ENCODE data around the gene ESCO1. TPM values are rescaled to one million over a fixed set of nuclear protein-coding genes. Genes with fewer than 3 reads are reported as not detected.
A peak's percentile ranks its signal among the peaks of the same experiment; 100 is the strongest.

The ESCO1 gene
- total and polyA plus RNA-seq, 8 donors = 11.3 to 25.1 (median 21.3) TPM

DNA sequence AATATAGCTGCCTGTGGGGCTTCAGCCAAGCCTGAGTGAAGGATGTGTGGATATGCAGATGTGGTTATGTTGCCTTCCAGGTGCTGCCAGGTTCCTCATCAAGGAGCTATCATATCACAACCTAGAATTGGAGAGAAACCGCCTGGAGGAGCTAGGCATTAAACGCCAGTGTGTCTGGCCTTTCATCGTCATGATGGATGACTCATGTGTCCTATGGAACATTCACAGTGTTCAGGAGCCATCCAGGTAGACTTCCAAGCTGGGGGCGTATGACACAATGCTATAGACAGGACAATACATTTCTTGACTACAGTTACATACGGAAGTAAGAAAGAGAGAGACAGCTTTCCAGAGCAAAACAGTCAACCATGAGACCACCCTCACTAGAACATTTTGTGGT, 86.8 kb downstream of the ESCO1 start:
- no peaks in the 10 kb centered on the region for H3K27me3 ChIP-seq
- H3K27ac ChIP-seq = no peak overlapping the region
- TF ChIP-seq, protein P1, sequence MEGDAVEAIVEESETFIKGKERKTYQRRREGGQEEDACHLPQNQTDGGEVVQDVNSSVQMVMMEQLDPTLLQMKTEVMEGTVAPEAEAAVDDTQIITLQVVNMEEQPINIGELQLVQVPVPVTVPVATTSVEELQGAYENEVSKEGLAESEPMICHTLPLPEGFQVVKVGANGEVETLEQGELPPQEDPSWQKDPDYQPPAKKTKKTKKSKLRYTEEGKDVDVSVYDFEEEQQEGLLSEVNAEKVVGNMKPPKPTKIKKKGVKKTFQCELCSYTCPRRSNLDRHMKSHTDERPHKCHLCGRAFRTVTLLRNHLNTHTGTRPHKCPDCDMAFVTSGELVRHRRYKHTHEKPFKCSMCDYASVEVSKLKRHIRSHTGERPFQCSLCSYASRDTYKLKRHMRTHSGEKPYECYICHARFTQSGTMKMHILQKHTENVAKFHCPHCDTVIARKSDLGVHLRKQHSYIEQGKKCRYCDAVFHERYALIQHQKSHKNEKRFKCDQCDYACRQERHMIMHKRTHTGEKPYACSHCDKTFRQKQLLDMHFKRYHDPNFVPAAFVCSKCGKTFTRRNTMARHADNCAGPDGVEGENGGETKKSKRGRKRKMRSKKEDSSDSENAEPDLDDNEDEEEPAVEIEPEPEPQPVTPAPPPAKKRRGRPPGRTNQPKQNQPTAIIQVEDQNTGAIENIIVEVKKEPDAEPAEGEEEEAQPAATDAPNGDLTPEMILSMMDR (IDR thresholded peaks at IDR 0.05) = no peak
- peaks cover 0 to 3% of the 10 kb centered on the region in 2 donors for H3K9me3 ChIP-seq
- no peak for ATAC-seq
- no peaks in the 10 kb centered on the region for H3K4me1 ChIP-seq
- H3K36me3 ChIP-seq = peaks cover 0 to 14% of the 10 kb centered on the region in 2 donors
- intact Hi-C loops (cut with DNase I) = no loop called here
- no peak overlapping the region for H3K4me3 ChIP-seq
- DNase-seq = no peak

DNA sequence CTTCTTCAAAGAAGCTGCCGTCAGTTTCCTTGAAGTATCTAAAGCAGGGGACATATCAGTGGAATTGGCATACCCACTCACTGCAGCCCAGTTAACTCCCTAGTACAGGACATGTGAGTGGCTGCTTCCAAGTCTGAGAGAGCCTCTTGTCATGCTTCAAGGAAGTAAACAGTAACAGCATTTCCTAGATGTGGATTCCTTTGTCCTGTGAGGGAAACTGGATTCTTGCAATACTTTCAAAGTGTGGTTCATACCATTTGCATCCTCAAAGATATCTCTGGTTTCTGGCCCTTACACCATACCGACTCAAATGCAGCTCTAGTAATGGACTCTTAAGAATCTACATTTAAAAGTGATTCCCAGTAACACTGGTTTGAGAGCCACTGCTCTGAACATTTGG, 87.2 kb downstream of the ESCO1 start:
- H3K9me3 ChIP-seq = peaks cover 0 to 3% of the 10 kb centered on the region in 2 donors
- H3K27ac ChIP-seq = no peak overlapping the region
- TF ChIP-seq, protein P1 (IDR thresholded peaks at IDR 0.05) = no peak
- DNase-seq (no peak), ATAC-seq (peak; percentile 38)
- H3K4me3 ChIP-seq = no peak overlapping the region
- no peaks in the 10 kb centered on the region for H3K4me1 ChIP-seq
- intact Hi-C loops (cut with DNase I) = no loop called here
- peaks cover 0 to 14% of the 10 kb centered on the region in 2 donors for H3K36me3 ChIP-seq
- H3K27me3 ChIP-seq = no peaks in the 10 kb centered on the region

DNA sequence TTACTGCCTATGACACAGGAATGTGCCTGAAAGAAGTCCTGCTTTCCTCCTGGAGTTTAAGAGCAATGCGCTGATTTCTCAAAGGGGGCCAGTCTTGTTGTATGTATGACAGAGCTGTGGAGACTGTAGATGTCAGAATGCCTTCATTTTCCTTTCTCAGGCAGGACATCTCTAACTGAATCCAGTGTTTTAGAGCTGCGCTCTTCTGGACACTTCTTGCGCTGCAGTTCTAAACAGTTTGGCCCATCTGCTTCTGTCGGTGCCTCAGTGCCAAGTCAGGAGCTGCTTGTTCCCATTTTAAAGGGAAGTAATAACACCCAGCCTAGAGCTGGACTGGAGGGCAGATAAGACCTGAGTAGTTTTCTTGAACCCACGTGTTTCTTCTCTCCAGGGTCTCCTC, 91.4 kb downstream of the ESCO1 start:
- ATAC-seq (no peak), DNase-seq (no peak)
- Histone ChIP-seq H3K36me3 (peaks cover 0 to 8% of the 10 kb centered on the region in 2 donors), H3K9me3 (peaks cover 0 to 3% of the 10 kb centered on the region in 2 donors), H3K27ac (no peak overlapping the region), H3K4me1 (no peaks in the 10 kb centered on the region), H3K4me3 (no peak overlapping the region), H3K27me3 (no peaks in the 10 kb centered on the region)
- intact Hi-C loops (cut with DNase I) = no loop called here
- TF ChIP-seq, protein P1 (IDR thresholded peaks at IDR 0.05) = no peak

DNA sequence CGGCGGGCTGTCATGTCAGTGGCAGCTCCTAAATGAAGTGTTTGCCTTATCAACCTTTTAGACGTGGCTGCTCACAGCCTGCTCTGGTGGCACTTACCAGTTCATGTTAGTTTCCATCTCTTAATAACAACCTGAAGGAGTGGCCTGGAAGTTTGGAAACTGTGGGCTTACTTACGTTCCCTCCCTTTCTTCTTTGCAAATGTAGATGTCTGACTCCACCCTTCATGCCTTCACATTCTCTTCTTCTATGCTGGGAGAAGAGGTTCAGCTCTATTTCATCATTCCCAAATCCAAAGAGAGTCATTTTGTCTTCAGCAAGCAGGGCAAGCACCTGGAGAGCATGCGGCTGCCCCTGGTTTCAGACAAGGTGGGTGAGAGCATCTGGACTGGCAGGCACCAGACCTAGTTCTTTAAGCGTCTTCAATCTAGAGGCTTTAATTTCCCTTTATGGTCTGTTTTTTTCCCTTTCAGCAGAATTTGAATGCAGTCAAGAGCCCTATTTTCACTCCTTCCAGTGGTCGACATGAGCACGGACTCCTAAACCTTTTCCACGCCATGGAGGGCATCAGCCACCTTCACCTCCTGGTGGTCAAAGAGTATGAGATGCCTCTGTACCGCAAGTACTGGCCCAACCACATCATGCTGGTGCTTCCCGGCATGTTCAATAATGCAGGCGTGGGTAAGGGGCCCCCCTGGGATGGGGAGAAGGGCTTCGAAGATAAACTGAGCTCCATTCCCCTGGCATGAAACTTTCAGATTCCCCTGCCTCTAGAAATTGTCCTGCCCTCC, 92.4 kb downstream of the ESCO1 start:
- Histone ChIP-seq H3K9me3 (peaks cover 0 to 3% of the 10 kb centered on the region in 2 donors), H3K4me3 (no peak overlapping the region), H3K27ac (no peak overlapping the region), H3K27me3 (no peaks in the 10 kb centered on the region), H3K36me3 (no peaks in the 10 kb centered on the region), H3K4me1 (no peaks in the 10 kb centered on the region)
- no peak for ATAC-seq
- intact Hi-C loops (cut with DNase I) = no loop called here
- TF ChIP-seq, protein P1 (IDR thresholded peaks at IDR 0.05) = no peak
- no peak for DNase-seq

DNA sequence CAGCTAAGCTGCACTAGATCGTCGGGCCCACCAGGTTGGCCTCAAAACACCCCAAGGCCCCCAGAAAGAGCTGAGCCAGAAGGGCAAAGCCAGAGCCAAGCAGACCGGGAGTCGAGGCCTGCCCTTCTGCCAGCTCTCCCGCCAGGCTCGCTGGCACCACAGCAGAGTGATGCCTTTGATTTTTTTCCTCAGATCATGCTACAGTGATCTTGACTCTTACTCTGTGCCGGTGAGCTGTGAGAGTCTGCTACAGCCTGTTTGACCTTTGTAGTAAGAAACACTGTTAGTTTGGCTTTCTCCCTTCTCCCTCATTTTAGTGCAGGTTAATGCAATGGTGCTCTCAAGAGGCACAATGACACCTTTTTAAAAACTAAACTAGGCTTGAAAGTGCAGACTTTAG, 97.8 kb downstream of the ESCO1 start:
- H3K4me3 ChIP-seq = no peak overlapping the region
- H3K27ac ChIP-seq = no peak overlapping the region
- TF ChIP-seq, protein P1 (IDR thresholded peaks at IDR 0.05) = no peak
- ATAC-seq (no peak), DNase-seq (no peak)
- intact Hi-C loops (cut with DNase I) = no loop called here
- no peaks in the 10 kb centered on the region for H3K4me1 ChIP-seq
- H3K36me3 ChIP-seq = no peaks in the 10 kb centered on the region
- H3K9me3 ChIP-seq = no peaks in the 10 kb centered on the region
- no peaks in the 10 kb centered on the region for H3K27me3 ChIP-seq

Measured in left lung (tissue), 10 donors.